Mucosa of descending colon (tissue), 3 donors: ENCODE data around the gene MYO7B. TPM values are rescaled to one million over a fixed set of nuclear protein-coding genes. Genes with fewer than 3 reads are reported as not detected.

ENCODE experiments used
- ATAC-seq: fragments of 200-7000 bp; cut with Tn5 transposase; one replicate; pipeline ENCODE4 v1.9.1; 2020; ENCODE audit warnings: mild to moderate bottlenecking, moderate library complexity
- DNase-seq, 3 donors: peaks; one replicate each; pipeline ENCODE4 v3.0.0-alpha.2; 2020
- H3K36me3 ChIP-seq: fragments of 200-600 bp; one replicate; pipeline ENCODE4 v1.8.0; 2021; ENCODE audit warnings: low read depth, mild to moderate bottlenecking
- H3K4me1 ChIP-seq: fragments of 200-600 bp; one replicate; pipeline ENCODE4 v1.8.0; 2021; ENCODE audit warnings: low read depth, mild to moderate bottlenecking
- H3K4me3 ChIP-seq: fragments of 200-600 bp; one replicate; pipeline ENCODE4 v1.8.0; 2021; ENCODE audit warnings: mild to moderate bottlenecking
- H3K9me3 ChIP-seq: fragments of 200-600 bp; one replicate; pipeline ENCODE4 v1.8.0; 2021; ENCODE audit warnings: mild to moderate bottlenecking
- CTCF ChIP-seq: fragments of 200-600 bp; IDR thresholded peaks from one replicate; pipeline ENCODE4 v1.8.0; 2022; ENCODE audit warnings: antibody characterized with exemption, mild to moderate bottlenecking
- intact Hi-C, 2 donors: fragments of 100-400 bp; cut with DNase I in 1 of 2; cut with micrococcal nuclease in 1 of 2; formaldehyde crosslinking; loops; one replicate each; pipeline versions ENCODE4 v1.11.0 to v1.11.1; 2022; cut with DNase I, micrococcal nuclease
- total RNA-seq, 3 donors: library from RNA; stranded (reverse); fragmentation: NEBNext Ultra II Directional in 2 of 3; extraction: Animal tissue kit (Norgen Biotek cat#: 25700) in 2 of 3; gene quantifications; one replicate each; pipeline versions ENCODE4 v1.2.1 to v1.2.4, GENCODE V29; 2021 to 2023
- donor health status: DM: no; HTN: no; CAD: no; lungs with moderate emphysema.
- donor health status: DM: no; HTN: no; CAD: no.
- donor health status: DM: no; HTN: yes; CAD: no.

The MYO7B gene
- total RNA-seq, 3 donors from 2014 or later: 118 to 305 (median 199) TPM

DNA sequence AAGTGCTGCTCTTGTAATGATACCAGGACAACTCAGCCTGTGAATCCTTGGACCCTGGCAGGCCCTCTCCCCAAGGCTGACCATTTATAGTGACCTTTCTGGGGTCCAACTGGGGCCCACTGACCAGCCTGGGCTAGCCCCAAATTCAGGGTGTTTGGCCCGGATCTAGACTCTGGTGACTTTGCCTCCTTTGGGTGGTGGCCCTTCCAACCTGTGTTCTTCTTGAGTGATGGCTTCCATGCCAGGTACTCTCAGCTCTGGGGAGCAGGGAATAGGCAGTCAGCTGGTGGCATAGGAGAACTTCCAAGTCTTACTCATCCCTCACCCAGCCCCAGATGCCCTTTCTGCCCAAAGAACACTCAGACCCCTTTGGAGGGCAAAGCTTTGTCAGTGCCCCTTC is 10.3 kb downstream of the MYO7B start:
- Histone ChIP-seq H3K4me1 (peaks cover 18% of the 10 kb centered on the region), H3K4me3 (no peak overlapping the region), H3K36me3 (no peaks in the 10 kb centered on the region), H3K9me3 (no peaks in the 10 kb centered on the region)
- no peak for TF ChIP-seq CTCF
- no peak for ATAC-seq
- no peak for DNase-seq
- intact Hi-C loops: no loop called here

- Histone ChIP-seq H3K36me3 (no peaks in the 10 kb centered on the region), H3K4me1 (peaks cover 12% of the 10 kb centered on the region), H3K4me3 (no peak overlapping the region), H3K9me3 (no peaks in the 10 kb centered on the region)
- intact Hi-C loops: no loop called here
- ATAC-seq (no peak), DNase-seq (no peak)
- TF ChIP-seq CTCF: no peak
Measured at GRCh38 chr2:127546797-127547196, 11.3 kb downstream of the MYO7B start.

DNA sequence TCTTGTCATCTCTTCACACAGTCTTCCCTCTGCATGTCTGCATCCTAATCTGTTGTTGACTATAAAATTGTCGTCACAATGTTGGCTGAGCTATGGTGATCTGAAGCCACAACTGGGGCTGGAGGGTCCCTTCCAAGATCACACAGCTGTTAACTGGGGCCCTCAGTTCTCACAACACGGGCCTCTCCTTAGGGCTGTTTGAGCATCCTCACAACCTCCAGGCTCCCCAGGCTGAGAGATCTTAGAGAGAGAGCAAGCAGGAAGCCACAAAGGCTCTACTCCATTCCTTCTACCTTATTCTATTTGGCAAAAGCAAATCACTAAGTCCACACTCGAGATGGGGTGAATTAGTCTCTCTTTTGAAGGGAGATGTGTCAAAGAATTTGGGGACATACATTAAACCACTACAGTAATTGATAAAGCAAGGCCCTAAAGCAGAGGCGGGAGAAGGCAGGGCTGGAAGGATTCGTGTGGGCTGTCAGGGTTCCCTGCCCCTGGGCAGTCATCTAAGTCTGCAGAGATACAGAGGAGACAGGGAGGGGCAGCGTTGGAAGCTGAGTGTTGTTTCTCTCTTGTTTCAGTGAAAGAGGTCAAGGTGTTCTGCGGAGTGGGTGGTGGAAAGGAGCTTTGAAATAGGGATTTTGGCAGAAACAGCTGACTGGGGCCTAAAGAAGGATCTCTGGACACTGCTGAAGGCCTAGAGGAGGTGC is 15.9 kb downstream of the MYO7B start:
- no peaks in the 10 kb centered on the region for H3K36me3 ChIP-seq
- H3K9me3 ChIP-seq: no peaks in the 10 kb centered on the region
- TF ChIP-seq CTCF: no peak
- intact Hi-C loops: no loop called here
- H3K4me1 ChIP-seq: no peaks in the 10 kb centered on the region
- DNase-seq (no peak), ATAC-seq (no peak)
- H3K4me3 ChIP-seq: no peak overlapping the region

DNA sequence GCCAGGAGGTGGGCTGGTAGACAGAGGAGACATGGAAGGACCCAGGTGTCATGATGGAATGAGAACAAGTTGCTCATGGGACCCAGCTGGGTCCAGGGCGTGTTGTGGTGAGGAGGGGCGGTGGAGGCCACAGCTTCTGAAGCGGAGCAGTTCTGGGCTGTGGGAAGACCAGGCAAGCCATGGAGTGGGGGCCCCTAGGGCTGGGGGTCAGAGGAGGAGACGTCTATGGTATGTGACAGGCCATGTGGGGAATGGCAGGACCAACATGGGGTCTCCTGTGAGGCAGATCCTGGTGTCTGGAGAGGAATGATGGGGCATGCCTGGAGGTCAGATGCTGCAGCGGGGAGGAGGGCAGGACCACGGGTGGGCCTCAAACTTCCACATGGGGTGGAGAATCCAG is 16.9 kb downstream of the MYO7B start:
- Histone ChIP-seq H3K36me3 (no peaks in the 10 kb centered on the region), H3K4me1 (no peaks in the 10 kb centered on the region), H3K9me3 (no peaks in the 10 kb centered on the region), H3K4me3 (no peak overlapping the region)
- no peak for TF ChIP-seq CTCF
- no peak for DNase-seq
- no peak for ATAC-seq
- intact Hi-C loops: no loop called here

DNA sequence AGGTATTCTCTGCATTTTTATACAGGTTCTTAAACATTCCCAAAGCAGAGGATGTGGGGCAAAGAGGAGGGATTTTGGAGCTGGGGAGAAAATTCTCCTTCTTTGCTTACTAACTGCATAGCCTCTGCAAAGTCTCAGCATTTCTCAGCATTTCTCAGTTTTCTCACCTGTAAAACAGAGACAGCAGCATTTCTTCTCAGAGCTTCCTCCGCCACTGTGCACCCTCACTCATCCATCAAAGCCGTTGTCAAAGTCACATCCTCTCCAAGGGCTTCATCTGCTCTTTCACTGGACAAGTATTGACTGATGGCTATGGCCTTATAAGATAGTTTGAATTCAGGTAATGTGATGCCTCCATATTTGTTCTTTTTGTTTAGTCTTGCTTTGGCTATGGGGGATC is 17.4 kb downstream of the MYO7B start:
- DNase-seq (no peak), ATAC-seq (no peak)
- H3K36me3 ChIP-seq: no peaks in the 10 kb centered on the region
- no peaks in the 10 kb centered on the region for H3K4me1 ChIP-seq
- H3K4me3 ChIP-seq: no peak overlapping the region
- intact Hi-C loops: no loop called here
- H3K9me3 ChIP-seq: no peaks in the 10 kb centered on the region
- TF ChIP-seq CTCF: no peak

DNA sequence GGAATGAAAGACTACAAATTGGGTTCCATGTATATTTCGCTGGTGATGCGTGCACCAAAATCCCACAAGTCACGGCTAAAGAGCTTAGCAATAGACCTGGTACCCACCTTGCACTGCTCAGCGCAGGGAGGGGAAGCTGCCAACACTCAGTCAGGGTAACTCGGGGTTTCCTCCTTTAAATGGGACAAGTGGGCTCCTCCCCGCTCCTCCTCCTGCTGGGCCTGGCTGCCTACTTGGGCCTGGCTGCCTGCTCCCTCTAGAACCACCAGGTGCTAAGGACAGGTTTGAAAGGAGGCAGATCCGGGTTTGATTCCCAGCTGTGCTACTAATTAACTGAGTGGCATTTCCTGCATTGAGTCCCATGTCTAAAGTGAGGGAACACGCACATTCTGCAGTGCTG is 23.4 kb downstream of the MYO7B start:
- no peak for DNase-seq
- TF ChIP-seq CTCF: no peak

More for the DNA sequence above, 23.4 kb downstream of the MYO7B start:
- Histone ChIP-seq H3K4me1 (peaks cover 7% of the 10 kb centered on the region), H3K36me3 (no peaks in the 10 kb centered on the region), H3K9me3 (no peaks in the 10 kb centered on the region), H3K4me3 (no peak overlapping the region)
- intact Hi-C loops: no loop called here
- no peak for ATAC-seq
